Motor neuron (in vitro differentiated cells): ENCODE data around the gene TBX3. TPM values are rescaled to one million over a fixed set of nuclear protein-coding genes. Genes with fewer than 3 reads are reported as not detected.
"Not testable (repeated sequence)": the region's sequence is repeated elsewhere in the genome, so short reads cannot be mapped to it uniquely, and the experiment has no call there.

Experiments used
- ATAC-seq, 8 experiments: fragments of 200-7000 bp; cut with Tn5 transposase; replicated peaks in 6 of 8; 2 replicates each; pipeline ENCODE4 v1.8.0; 2021; ENCODE audit warnings: mild to moderate bottlenecking in 8 of 8, moderate library complexity in 8 of 8
- H3K27ac ChIP-seq, 2 donors: fragments of 250-450 bp; sonication (Bioruptor Pico); 2 replicates each; pipeline ENCODE4 v1.9.0; 2021; ENCODE audit warnings: antibody characterized with exemption in 2 of 2, mild to moderate bottlenecking in 2 of 2, moderate library complexity in 1 of 2
- H3K4me1 ChIP-seq, 2 donors: fragments of 250-450 bp; sonication (Bioruptor Pico); replicated peaks in 1 of 2; 2 replicates each; pipeline ENCODE4 v1.6.1; 2021; ENCODE audit warnings: antibody characterized with exemption in 2 of 2, mild to moderate bottlenecking in 2 of 2, moderate library complexity in 1 of 2
- H3K4me3 ChIP-seq, 5 donors: fragments of 250-450 bp; sonication (Bioruptor Pico); 2 replicates each; pipeline ENCODE4 v1.9.0; 2021; ENCODE audit warnings: antibody characterized with exemption in 5 of 5, mild to moderate bottlenecking in 5 of 5, moderate library complexity in 4 of 5
- WGBS, 10 experiments: fragments of 450-650 bp; shearing (Covaris generic); methylation state at CpG; one replicate each; pipeline ENCODE4 v1.0.0; 2022; 5-methylcytosine and 5-hydroxymethylcytosine counted together
- in situ Hi-C, 9 experiments: fragments of 400-800 bp; cut with MboI; loops; one replicate each; pipeline ENCODE4 v1.15.0; 2021; ENCODE audit warnings: low sequenced_read_pairs in 9 of 9, low pct_unique_long_range_greater_than_20kb in 2 of 9; ENCODE audit not compliant: unreplicated experiment in 9 of 9
- total RNA-seq, 8 experiments: library from RNA; unstranded; fragments of 300-600 nt; gene quantifications; 2 replicates each; pipeline versions ENCODE4 v1.2.3 to v1.2.4, GENCODE V29; 2022

Gene TBX3
- total RNA-seq: 10 to 100 TPM in 3 of 8 experiments, 1 to 10 TPM in 1, under 1 TPM in 4; 0.11 to 17.4 (median 2.0) TPM

DNA sequence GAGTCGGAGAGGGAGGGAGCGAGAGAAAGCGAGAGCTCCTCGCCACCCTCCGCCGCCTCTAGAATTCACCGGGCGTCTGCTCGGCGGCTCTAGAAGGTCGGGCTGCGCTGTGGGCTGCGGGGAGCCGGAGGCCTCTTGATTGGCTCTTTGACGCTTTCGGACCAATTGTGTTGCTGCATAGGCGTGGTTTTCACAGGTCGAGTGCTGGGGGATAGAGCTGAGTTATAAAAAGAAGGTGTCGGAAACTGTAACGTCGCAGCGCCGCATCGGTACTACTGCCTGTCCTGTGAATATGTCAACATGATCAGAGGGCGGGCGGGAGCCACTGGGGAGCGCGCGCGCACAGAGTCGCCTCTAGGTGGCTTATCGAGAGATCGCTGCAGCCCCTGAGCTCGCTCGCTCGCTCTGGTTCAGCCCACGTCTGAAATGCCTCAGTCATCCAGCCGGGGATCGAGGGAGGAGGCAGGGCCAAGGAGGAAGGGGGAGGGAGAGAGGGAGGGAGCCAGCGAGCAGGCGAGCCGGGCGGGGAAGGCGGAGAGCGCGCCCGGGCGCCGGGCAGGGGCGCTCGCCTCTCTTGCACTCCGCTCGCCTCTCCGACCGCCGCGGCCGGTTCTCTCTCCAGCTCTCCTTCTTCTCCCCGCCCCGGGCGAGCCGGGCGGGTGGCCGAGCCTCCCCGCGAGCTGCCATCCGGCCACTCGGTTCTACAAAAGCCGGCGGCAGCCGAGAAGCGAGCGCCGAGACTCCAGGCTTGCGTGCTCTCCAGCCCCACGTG is at the start of gene TBX3:
TBX3 (minus strand) TSS at position 78 of the 772 bp plus-strand sequence. CDS start 975 bp downstream, outside the sequence.
- Histone ChIP-seq H3K27ac (no peak within 1 kb of the TSS), H3K4me3 (peak within 1 kb of the TSS; percentile 34 to 48 (median 42)), H3K4me1 (peaks cover 0 to 8% of the 10 kb centered on the region in 2 donors)
- 0 to 7% (median 0%) methylated on average over 3 to 14 of the region's 76 CpGs; no CpG with 5 or more reads in 5 of the 10 experiments for WGBS, 10 experiments
- peak; percentile 79 to 94 (median 92) for ATAC-seq
- in situ Hi-C loops: loop anchor here in 3 of 9 experiments (25.0 kb wide), 4 partner anchors 353 to 953 kb away; no protein-coding TSS in a partner anchor

DNA sequence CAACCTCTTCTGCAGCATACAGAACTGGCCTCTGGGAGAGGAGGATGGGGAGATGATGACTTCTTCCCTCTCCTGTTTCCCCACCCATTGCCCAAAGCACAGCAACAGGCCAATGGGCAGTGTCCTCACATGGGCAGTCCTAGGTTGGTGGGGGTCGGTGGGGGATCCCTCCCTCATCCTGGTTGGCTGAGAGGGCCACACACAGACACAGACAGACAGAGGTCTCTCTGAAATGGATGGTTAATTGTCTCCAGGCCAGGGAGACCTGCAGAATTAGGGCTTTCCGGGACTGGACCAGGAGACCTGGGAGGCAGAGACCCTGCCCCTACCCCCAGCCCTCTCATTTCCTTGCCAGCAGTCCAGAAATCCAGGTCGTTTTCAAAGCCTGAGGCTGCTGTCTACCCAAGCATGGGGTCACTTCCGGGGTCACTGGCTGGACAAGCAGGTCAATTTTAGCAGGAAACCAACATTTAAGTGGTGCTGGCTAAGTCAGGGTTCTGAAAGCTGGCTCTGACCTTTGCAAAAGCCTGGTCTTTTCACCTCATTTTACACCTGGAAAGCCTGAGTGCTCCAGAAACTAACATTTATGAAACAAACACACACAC is 48.6 kb upstream of the TBX3 start:
- no peak overlapping the region for H3K27ac ChIP-seq
- 0 to 42% (median 40%) methylated on average over 1 to 4 of the region's 4 CpGs; no CpG with 5 or more reads in 7 of the 10 experiments for WGBS, 10 experiments
- ATAC-seq: no peak
- no peak overlapping the region for H3K4me3 ChIP-seq
- in situ Hi-C loops: no loop called here
- H3K4me1 ChIP-seq: no peaks in the 10 kb centered on the region

DNA sequence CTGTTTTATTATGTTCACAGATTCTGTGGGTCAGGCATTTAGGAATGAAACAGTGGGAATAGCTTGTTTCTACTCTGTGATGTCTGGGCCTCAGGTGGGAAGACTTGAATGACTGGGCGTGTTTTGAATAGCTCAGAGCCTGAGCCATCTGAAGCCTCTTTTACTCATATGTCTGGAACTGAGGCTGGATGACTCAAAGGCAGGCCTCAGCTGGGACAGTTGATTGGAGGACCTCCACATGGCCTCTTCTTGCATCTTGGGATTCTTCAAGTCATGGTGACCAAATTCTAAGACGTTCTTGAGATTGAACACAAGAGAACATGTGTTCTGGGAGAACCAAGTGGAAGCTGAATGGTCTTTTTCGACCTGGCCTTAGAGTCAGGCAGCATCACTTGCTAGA is 45.8 kb upstream of the TBX3 start:
- peak in 2 of 8 experiments; percentile 29 to 45 for ATAC-seq
- no peak overlapping the region for H3K4me3 ChIP-seq
- no peaks in the 10 kb centered on the region for H3K4me1 ChIP-seq
- H3K27ac ChIP-seq: no peak overlapping the region
- in situ Hi-C loops: no loop called here
- WGBS, 10 experiments: 40 to 76% (median 66%) methylated on average over 1 to 3 of the region's 3 CpGs; no CpG with 5 or more reads in 4 of the 10 experiments

DNA sequence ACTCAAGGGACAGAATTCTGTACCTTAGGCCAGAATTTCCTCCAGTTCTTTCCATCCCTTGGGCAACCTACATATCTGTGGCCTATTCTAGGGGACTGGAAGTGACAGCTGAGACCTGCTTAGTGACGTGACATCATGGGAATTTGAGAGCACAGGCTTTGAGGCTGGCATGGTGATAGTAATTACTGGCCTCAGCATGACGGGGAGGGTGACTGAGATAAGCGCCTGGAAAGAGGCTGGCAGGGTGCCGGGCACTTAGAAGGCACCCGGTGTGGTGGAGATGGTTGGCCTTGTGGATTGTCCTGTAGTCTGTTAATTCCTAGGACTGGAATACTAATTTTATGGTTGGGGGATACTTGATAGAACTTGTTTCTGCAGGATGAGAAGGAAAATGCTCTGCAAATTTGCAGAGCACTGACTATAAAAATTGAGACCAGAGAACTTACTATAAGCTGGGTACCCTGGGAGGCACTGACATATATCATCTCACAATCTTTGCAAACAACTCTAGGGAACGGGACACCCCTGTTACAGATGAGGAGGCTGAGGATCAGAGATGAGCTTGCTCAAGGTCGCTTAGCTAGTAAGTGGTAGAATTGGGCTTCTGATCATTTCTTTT is 42.2 kb upstream of the TBX3 start:
- no peak for ATAC-seq
- Histone ChIP-seq H3K4me1 (no peaks in the 10 kb centered on the region), H3K4me3 (no peak overlapping the region), H3K27ac (no peak overlapping the region)
- in situ Hi-C loops: no loop called here
- WGBS, 10 experiments: 46 to 100% (median 61%) methylated on average over 1 to 6 of the region's 7 CpGs; no CpG with 5 or more reads in 1 of the 10 experiments

DNA sequence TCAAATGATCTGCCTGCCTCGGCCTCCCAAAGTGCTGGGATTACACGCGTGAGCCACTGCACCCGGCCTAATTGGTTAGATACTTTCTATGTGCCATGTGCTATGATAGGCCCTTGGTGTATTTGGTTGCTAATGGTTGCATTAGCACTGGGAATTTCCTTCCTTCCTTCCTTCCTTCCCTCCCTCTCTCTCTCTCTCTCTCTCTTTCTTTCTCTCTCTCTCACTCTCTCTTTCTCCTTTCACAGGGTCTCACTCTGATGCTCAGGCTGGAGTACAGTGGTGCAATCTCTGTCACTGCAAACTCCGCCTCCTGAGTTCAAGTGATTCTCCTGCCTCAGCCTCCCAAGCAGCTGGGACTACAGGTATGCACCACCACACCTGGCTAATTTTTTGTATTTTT is 38.2 kb upstream of the TBX3 start:
- 20 to 100% (median 88%) methylated on average over 1 to 4 of the region's 5 CpGs; no CpG with 5 or more reads in 4 of the 10 experiments for WGBS, 10 experiments
- H3K27ac ChIP-seq, H3K4me3 ChIP-seq, H3K4me1 ChIP-seq, ATAC-seq, in situ Hi-C loops: not testable (repeated sequence)

DNA sequence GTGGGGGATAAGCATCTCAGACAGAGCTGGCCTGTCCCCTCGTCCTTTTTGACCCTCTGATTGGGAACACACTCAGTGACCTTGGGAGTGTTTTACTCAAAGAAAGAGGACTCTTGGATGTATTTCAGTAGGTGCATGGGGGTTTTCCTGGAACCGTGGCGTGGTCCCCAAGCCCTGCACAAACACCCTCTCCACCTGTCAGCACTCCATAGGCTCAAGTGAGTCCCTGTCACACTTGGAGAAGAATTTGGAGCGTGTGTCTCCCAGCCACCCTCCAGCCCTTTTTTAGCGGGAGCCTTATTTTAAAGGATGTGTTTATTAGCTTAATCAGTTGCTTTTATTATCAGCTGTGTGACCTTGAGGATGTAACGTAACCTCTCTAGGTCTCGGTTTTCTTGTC is 37.3 kb upstream of the TBX3 start:
- Histone ChIP-seq H3K4me3 (no peak overlapping the region), H3K27ac (no peak overlapping the region), H3K4me1 (no peaks in the 10 kb centered on the region)
- ATAC-seq: no peak
- in situ Hi-C loops: no loop called here
- WGBS, 10 experiments: 35 to 69% (median 51%) methylated on average over 2 to 6 of the region's 7 CpGs

DNA sequence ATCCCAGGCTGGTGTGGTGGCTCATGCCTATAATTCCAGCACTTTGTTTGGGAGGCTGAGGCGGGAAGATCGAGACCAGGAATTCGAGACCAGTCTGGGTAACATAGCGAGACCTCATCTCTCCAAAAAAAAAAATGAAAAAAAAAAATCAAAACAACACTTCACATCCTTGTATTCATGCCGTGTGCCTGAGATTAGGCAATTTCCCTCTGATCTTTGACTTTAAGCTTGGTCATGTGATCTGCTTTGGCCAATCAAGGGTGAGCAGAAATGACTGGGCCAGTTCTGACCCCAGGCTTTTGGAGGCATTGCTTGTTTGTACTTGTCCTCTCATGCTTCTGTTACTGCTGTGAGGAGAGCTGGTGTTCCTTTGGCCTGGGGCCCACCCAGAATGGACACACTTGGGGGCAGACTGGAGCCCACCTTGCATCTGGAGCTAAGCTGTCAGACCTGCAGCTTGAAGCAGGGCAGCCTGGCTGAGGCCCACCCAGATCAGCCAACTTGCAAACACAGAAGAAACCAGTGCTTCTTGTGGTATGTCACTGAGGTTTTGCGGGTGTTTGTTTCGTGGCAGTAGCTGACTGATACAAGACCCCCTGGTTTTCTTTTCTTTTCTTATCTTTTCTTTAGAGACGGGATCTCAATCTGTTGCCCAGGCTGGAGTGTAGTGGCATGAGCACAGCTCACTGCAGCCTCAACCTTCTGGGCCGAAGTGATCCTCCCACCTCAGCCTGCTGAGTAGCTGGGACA is 29.7 kb upstream of the TBX3 start:
- no peak for ATAC-seq
- 59 to 97% (median 84%) methylated on average over 1 to 8 of the region's 9 CpGs for WGBS, 10 experiments
- in situ Hi-C loops: no loop called here
- no peak overlapping the region for H3K27ac ChIP-seq
- H3K4me3 ChIP-seq: no peak overlapping the region
- peaks cover 0 to 14% of the 10 kb centered on the region in 2 donors for H3K4me1 ChIP-seq

DNA sequence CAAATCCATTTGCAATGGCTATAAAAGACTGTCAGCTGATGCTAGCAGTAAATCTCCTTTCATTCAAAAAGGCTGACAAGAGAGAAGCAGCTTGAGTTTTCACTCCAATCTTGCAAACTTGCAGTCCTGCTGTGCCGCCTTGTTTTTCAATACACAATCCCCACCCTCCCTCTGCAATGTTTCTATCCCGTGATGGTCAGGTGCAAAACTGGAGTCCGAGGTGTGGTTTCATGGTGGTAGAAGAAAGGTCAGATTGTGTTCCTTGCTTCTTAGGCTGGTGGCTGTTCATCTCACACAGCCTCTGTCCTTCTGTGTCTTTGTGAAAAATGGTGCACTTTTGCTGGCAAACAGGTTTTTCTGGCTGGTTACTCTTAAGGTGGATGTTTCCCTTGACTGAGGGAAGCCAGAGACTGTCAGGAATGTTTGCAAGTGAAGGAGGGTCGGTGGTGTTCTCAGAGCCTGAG is 27.7 kb upstream of the TBX3 start:
- Histone ChIP-seq H3K27ac (no peak overlapping the region), H3K4me1 (peaks cover 0 to 14% of the 10 kb centered on the region in 2 donors), H3K4me3 (no peak overlapping the region)
- 0 to 42% (median 0%) methylated on average over 1 to 4 of the region's 4 CpGs; no CpG with 5 or more reads in 3 of the 10 experiments for WGBS, 10 experiments
- in situ Hi-C loops: no loop called here
- no peak for ATAC-seq

DNA sequence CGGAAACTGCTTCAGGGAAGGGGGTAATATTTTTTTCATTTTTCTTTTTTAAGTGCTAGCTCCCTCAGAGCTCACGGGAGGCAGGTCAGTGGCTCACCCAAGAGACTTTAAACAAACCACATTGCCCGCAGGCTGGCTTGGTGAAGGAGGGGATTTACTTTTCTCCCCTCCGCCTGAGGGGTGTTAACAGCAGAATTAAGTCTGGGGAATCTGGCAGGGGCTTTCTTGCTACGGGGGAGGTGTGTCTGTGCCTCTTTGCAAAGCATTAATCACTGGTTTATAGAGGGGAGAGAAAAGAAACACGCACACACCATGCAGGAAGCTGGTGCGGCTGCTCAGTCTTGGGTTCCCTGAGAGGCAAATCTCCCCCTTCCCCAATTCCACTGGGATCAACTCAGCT is 26.2 kb upstream of the TBX3 start:
- Histone ChIP-seq H3K27ac (no peak overlapping the region), H3K4me1 (peaks cover 0 to 14% of the 10 kb centered on the region in 2 donors), H3K4me3 (no peak overlapping the region)
- no peak for ATAC-seq
- 11 to 66% (median 38%) methylated on average over 1 to 6 of the region's 7 CpGs for WGBS, 10 experiments
- in situ Hi-C loops: no loop called here

DNA sequence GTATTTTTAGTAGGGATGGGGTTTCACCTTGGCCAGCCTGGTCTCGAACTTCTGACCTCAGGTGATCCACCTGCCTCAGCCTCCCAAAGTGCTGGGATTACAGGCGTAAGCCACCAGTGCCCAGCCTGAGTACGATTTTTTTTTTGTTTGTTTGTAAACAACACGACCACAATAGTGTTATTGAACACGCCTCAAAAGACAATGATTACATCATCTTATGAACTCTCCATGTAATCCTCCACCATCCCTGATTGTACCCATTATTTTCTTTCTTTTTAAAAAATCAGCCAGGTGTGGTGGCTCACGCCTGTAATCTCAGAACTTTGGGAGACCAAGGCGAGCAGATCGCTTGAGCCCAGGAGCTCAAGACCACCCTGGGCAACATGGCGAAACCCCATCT is 25.1 kb upstream of the TBX3 start:
- ATAC-seq: no peak
- peaks cover 0 to 14% of the 10 kb centered on the region in 2 donors for H3K4me1 ChIP-seq
- H3K4me3 ChIP-seq: no peak overlapping the region
- in situ Hi-C loops: no loop called here
- no peak overlapping the region for H3K27ac ChIP-seq
- WGBS, 10 experiments: 67 to 96% (median 83%) methylated on average over 2 to 7 of the region's 9 CpGs; no CpG with 5 or more reads in 4 of the 10 experiments

DNA sequence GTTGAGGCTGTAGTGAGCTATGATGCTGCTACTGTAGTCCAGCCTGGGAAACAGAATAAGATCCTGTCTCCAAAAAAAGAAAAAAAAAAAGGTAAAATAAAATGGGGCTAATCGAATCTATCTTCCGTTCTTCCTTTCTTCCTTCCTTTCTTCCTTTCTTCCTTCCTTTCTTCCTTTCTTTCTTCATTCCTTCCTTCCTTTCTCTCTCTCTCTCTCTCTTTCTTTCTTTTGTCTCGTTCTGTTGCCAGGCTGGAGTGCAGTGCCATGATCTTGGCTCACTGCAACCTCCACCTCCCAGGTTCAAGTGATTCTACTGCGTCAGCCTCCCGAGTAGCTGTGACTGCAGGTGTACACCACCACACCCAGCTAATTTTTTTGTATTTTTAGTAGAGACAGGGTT is 24.6 kb upstream of the TBX3 start:
- in situ Hi-C loops, H3K27ac ChIP-seq, H3K4me3 ChIP-seq, ATAC-seq: not testable (repeated sequence)
- WGBS, 10 experiments: 50 to 100% (median 83%) methylated on average over 2 to 5 of the region's 5 CpGs; no CpG with 5 or more reads in 1 of the 10 experiments
- peaks cover 0 to 14% of the 10 kb centered on the region in 2 donors for H3K4me1 ChIP-seq

DNA sequence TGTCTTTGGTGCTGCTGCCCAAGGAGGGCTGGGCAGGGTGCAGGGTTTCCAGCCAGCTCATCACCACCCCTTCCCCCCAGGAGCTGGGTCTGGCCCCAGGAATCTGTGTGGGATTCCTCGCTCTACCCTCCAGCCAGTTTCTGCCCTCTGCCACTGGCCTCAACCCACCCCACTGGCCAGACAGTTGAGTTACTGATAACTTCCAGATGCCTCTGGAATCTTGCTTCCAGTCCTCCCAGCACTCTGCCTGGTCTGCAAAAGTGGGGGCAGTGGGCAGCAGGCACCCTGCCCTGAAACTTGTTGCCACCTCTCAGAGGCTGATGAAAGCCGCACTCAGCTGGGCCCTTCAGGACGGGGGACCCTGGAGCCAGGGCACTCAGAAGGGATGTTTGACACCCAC is 20.1 kb upstream of the TBX3 start:
- Histone ChIP-seq H3K4me1 (no peaks in the 10 kb centered on the region), H3K4me3 (no peak overlapping the region), H3K27ac (no peak overlapping the region)
- ATAC-seq: no peak
- in situ Hi-C loops: no loop called here
- 40 to 100% methylated on average over 1 of the region's 3 CpGs; no CpG with 5 or more reads in 8 of the 10 experiments for WGBS, 10 experiments
